RWPE1 (cell line): ENCODE measurements around the gene RLN2.
"Not testable (repeated sequence)": the region's sequence is repeated elsewhere in the genome, so short reads cannot be mapped to it uniquely, and the experiment has no call there.

Experiments used
- CTCF ChIA-PET: fragments of 350-600 bp; sonication (Branson Sonifier 250); formaldehyde crosslinking; extraction: SDS; loops from one replicate; lab custom pipeline; 2021; lab: Yijun Ruan, JAX
- POLR2A ChIA-PET: fragments of 400-600 bp; formaldehyde crosslinking; extraction: SDS; loops from one replicate; lab custom pipeline; 2020; ENCODE audit warnings: antibody characterized with exemption; ENCODE audit not compliant: low non-redundant PET; lab: Yijun Ruan, JAX
- DNase-seq: peaks from one replicate; pipeline ENCODE4 v3.0.0; 2012; ENCODE audit warnings: low spot score
- H3K27ac ChIP-seq: fragments of 450-650 bp; 2 replicates; pipeline ENCODE4 v1.5.1; 2017
- CTCF ChIP-seq: fragments of 450-650 bp; conservative IDR thresholded peaks from 2 replicates; pipeline ENCODE4 v1.5.1; 2017; ENCODE audit warnings: low read depth, mild to moderate bottlenecking

The RLN2 gene

GRCh38 chr9:5303840-5304795, at the start of gene RLN2:
TSS of gene RLN2 (minus strand) at chr9:5304716. CDS start at chr9:5304580, 136 bp downstream.
- CTCF ChIA-PET, result interaction anchor here (0.6 kb wide), 1 partner anchor 26 kb away, joined by 4 read pairs; no protein-coding TSS in a partner anchor
- H3K27ac ChIP-seq, POLR2A ChIA-PET, DNase-seq: not testable (repeated sequence)

- CTCF ChIA-PET, result no interaction called here
- TF ChIP-seq CTCF, result no peak
- POLR2A ChIA-PET, result no interaction called here
- no peak for DNase-seq
- H3K27ac ChIP-seq, result no peak overlapping the region
Observed at GRCh38 chr9:5354184-5354583, 49.7 kb upstream of the RLN2 start.

GRCh38 chr9:5352637-5353248, 48.2 kb upstream of the RLN2 start:
- no peak for DNase-seq
- ChIA-PET CTCF (no interaction called here), POLR2A (no interaction called here)
- H3K27ac ChIP-seq, result no peak overlapping the region
- no peak for TF ChIP-seq CTCF

GRCh38 chr9:5338992-5339981, 34.8 kb upstream of the RLN2 start, which contains the start of gene RLN1:
TSS of gene RLN1 (minus strand) at chr9:5339876. CDS start at chr9:5339746, 130 bp downstream.
- H3K27ac ChIP-seq, POLR2A ChIA-PET, CTCF ChIA-PET, DNase-seq: not testable (repeated sequence)

- TF ChIP-seq CTCF, result no peak
- CTCF ChIA-PET, result no interaction called here
- POLR2A ChIA-PET, result no interaction called here
- no peak overlapping the region for H3K27ac ChIP-seq
- DNase-seq, result no peak
Observed at GRCh38 chr9:5336688-5337087, 32.2 kb upstream of the RLN2 start.

DNA sequence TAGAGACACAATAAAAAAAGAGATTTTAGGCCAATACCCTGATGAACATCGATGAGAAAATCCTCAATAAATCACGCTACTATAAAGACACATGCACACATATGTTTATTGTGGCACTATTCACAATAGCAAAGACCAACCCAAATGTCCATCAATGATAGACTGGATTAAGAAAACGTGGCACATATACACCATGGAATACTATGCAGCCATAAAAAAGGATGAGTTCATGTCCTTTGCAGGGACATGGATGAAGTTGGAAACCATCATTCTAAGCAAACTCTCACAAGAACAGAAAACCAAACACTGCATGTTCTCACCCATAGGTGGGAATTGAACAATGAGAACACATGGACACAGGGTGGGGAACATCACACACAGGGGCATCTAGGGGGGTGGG, 26.8 kb upstream of the RLN2 start:
- H3K27ac ChIP-seq, CTCF ChIA-PET, DNase-seq, POLR2A ChIA-PET: not testable (repeated sequence)

DNA sequence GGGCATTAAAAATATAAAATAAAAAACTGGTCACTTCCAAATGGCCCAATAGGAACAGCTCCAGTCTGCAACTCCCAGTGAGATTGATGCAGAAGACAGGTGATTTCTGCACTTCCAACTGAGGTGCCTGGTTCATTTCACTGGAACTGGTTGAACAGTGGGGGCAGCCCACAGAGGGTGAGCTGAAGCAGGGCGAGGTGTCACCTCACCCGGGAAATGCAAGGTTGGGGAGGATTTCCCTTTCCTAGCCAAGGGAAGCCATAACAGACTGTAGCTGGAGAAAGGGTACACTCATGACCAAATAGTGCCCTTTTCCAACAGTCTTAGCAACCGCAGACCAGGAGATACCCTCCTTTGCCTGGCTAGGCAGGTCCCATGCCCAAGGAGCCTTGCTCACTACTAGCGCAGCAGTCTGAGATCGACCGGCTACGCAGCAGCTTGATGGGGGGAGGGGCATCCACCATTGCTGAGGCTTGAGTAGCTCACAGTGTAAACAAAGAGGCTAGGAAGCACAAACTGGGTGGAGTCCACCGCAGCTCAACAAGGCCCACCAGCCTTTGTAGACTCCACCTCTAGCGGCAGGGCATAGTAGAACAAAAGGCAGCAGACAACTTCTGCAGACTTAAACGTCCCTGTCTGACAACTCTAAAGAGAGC, 22.5 kb upstream of the RLN2 start:
- H3K27ac ChIP-seq, result no peak overlapping the region
- CTCF ChIA-PET, result interaction anchor here (0.7 kb wide), 1 partner anchor 9 kb away, joined by 5 read pairs; no protein-coding TSS in a partner anchor
- DNase-seq, result no peak
- POLR2A ChIA-PET, result no interaction called here
- no peak for TF ChIP-seq CTCF
